MCF 10A (cell line): Measurements from ENCODE around the gene PLEKHG1. TPM values are rescaled to one million over a fixed set of nuclear protein-coding genes. Genes with fewer than 3 reads are reported as not detected.

Experiments used
- BruUV-seq: library from RNA; stranded (reverse); fragments of 400-500 nt; replicated peaks from 2 replicates; lab custom pipeline; 2021; lab: Mats Ljungman, UMichigan
- CTCF ChIA-PET: fragments of 300-600 bp; sonication (Branson Sonifier 250); formaldehyde crosslinking; extraction: SDS; loops from one replicate; lab custom pipeline; 2021; ENCODE audit warnings: antibody characterized with exemption, inconsistent platforms; lab: Yijun Ruan, JAX
- POLR2A ChIA-PET: fragments of 300-600, 350-650 bp; sonication (Branson Sonifier 250); formaldehyde crosslinking; extraction: SDS; loops from one replicate; lab custom pipeline; 2020; ENCODE audit warnings: antibody characterized with exemption, inconsistent platforms; lab: Yijun Ruan, JAX
- DNase-seq: peaks from one replicate; pipeline ENCODE4 v3.0.0-alpha.2; 2018; ENCODE audit not compliant: unreplicated experiment
- H3K27ac Mint-ChIP-seq: one replicate; pipeline ENCODE4 v1.8.0; 2022; ENCODE audit warnings: mild to moderate bottlenecking, low read depth, mixed read lengths; ENCODE audit not compliant: unreplicated experiment
- H3K27me3 Mint-ChIP-seq: one replicate; pipeline ENCODE4 v1.8.0; 2022; ENCODE audit warnings: mixed read lengths; ENCODE audit not compliant: insufficient read depth, unreplicated experiment
- H3K36me3 Mint-ChIP-seq: one replicate; pipeline ENCODE4 v1.8.0; 2022; ENCODE audit warnings: mild to moderate bottlenecking, moderate library complexity, mixed read lengths; ENCODE audit not compliant: insufficient read depth, unreplicated experiment
- H3K4me1 Mint-ChIP-seq: one replicate; pipeline ENCODE4 v1.8.0; 2022; ENCODE audit warnings: mixed read lengths; ENCODE audit not compliant: insufficient read depth, unreplicated experiment
- H3K4me3 Mint-ChIP-seq: one replicate; pipeline ENCODE4 v1.8.0; 2022; ENCODE audit warnings: mild to moderate bottlenecking, moderate library complexity, mixed read lengths; ENCODE audit not compliant: unreplicated experiment
- H3K9me3 Mint-ChIP-seq: one replicate; pipeline ENCODE4 v1.8.0; 2022; ENCODE audit warnings: mixed read lengths; ENCODE audit not compliant: unreplicated experiment
- CTCF ChIP-seq: fragments of 200-600 bp; IDR thresholded peaks from one replicate; pipeline ENCODE4 v1.8.0; 2022; ENCODE audit warnings: antibody characterized with exemption, mild to moderate bottlenecking; ENCODE audit not compliant: unreplicated experiment
- intact Hi-C: fragments of 100-400 bp; cut with micrococcal nuclease; formaldehyde crosslinking; loops from 2 replicates; pipeline ENCODE4 v1.14.1; 2022
- total RNA-seq: library from RNA; stranded (reverse); gene quantifications from 2 replicates; pipeline ENCODE4 v1.2.3, GENCODE V29; 2022

PLEKHG1 gene
- total RNA-seq, 1 experiment from 2014 or later = 11.6 TPM

- ChIA-PET CTCF (no interaction called here), POLR2A (no interaction called here)
- no peak overlapping the region for H3K4me3 Mint-ChIP-seq
- H3K4me1 Mint-ChIP-seq = no peaks in the 10 kb centered on the region
- DNase-seq = no peak
- intact Hi-C loops = no loop called here
- no peak overlapping the region for H3K27ac Mint-ChIP-seq
- H3K9me3 Mint-ChIP-seq = no peaks in the 10 kb centered on the region
- no TSS peak for BruUV-seq
- peaks cover 19% of the 10 kb centered on the region for H3K27me3 Mint-ChIP-seq
- H3K36me3 Mint-ChIP-seq = no peaks in the 10 kb centered on the region
- TF ChIP-seq CTCF = no peak
Measured at GRCh38 chr6:150567380-150567779, 32.3 kb upstream of the PLEKHG1 start.

- Mint-ChIP-seq H3K27ac (no peak overlapping the region), H3K4me1 (no peaks in the 10 kb centered on the region), H3K4me3 (no peak overlapping the region), H3K27me3 (peaks cover 24% of the 10 kb centered on the region), H3K9me3 (no peaks in the 10 kb centered on the region), H3K36me3 (no peaks in the 10 kb centered on the region)
- BruUV-seq = no TSS peak
- no peak for TF ChIP-seq CTCF
- POLR2A ChIA-PET = interaction anchor here (0.6 to 0.7 kb wide), 2 partner anchors 114 to 462 kb away, joined by 3 to 4 read pairs; no protein-coding TSS in a partner anchor
- DNase-seq = peak; percentile 42
- CTCF ChIA-PET = no interaction called here
- intact Hi-C loops = no loop called here
Measured at GRCh38 chr6:150567823-150568383, 31.8 kb upstream of the PLEKHG1 start.

- CTCF ChIA-PET = no interaction called here
- intact Hi-C loops = no loop called here
- Mint-ChIP-seq H3K27me3 (peaks cover 31% of the 10 kb centered on the region), H3K4me3 (no peak overlapping the region), H3K27ac (no peak overlapping the region), H3K9me3 (no peaks in the 10 kb centered on the region), H3K36me3 (no peaks in the 10 kb centered on the region), H3K4me1 (no peaks in the 10 kb centered on the region)
- no peak for TF ChIP-seq CTCF
- DNase-seq = no peak
- POLR2A ChIA-PET = interaction anchor here (0.6 kb wide), 1 partner anchor 113 kb away, joined by 4 read pairs; no protein-coding TSS in a partner anchor
- BruUV-seq = no TSS peak
Measured at GRCh38 chr6:150568560-150568959, 31.1 kb upstream of the PLEKHG1 start.

- ChIA-PET CTCF (interaction anchor here (0.6 kb wide), 1 partner anchor 78 kb away, joined by 3 read pairs; no protein-coding TSS in a partner anchor), POLR2A (interaction anchor here (0.6 kb wide), 1 partner anchor 18 kb away, joined by 3 read pairs; no protein-coding TSS in a partner anchor)
- Mint-ChIP-seq H3K9me3 (no peaks in the 10 kb centered on the region), H3K4me3 (no peak overlapping the region), H3K27ac (no peak overlapping the region), H3K27me3 (peaks cover 37% of the 10 kb centered on the region), H3K4me1 (no peaks in the 10 kb centered on the region), H3K36me3 (no peaks in the 10 kb centered on the region)
- intact Hi-C loops = no loop called here
- DNase-seq = no peak
- TF ChIP-seq CTCF = no peak
- no TSS peak for BruUV-seq
Measured at GRCh38 chr6:150569161-150569560, 30.5 kb upstream of the PLEKHG1 start.
